Stimulated activated CD8-positive, alpha-beta memory T cell treated with anti-CD3 and anti-CD28 coated beads, Interleukin-7, amount 100 ng/mL, for 1 hour (primary cell): ENCODE measurements around the gene OR52B4.
"Not testable (repeated sequence)": the region's sequence is repeated elsewhere in the genome, so short reads cannot be mapped to it uniquely, and the experiment has no call there.

Experiments used
- DNase-seq, 2 donors: peaks; one replicate each; pipeline ENCODE4 v3.0.0-alpha.2; 2020; ENCODE audit warnings: low read depth in 2 of 2

The OR52B4 gene

DNA sequence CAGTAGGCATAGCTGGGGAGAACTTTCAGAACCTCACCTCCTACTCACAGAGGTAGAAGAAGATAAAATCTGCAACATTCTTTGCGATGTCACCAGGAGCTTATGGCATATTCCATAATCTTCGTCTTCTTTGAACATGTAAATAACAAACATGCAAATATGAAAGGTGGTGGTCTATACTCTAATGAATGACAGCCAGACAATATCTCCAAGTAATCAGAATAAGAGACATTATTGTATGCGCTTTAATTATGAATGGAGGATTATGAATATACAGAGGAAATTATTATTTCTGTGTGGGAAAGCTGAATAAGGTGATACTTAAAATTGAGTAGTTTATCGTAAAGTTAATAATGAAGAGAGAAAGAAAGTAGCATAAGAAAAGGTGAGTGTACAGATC, at the start of gene OR52B4:
TSS of gene OR52B4 (minus strand) at position 101 of the 400 bp plus-strand sequence. CDS start at position 10, 91 bp downstream.
- no peak for DNase-seq

DNA sequence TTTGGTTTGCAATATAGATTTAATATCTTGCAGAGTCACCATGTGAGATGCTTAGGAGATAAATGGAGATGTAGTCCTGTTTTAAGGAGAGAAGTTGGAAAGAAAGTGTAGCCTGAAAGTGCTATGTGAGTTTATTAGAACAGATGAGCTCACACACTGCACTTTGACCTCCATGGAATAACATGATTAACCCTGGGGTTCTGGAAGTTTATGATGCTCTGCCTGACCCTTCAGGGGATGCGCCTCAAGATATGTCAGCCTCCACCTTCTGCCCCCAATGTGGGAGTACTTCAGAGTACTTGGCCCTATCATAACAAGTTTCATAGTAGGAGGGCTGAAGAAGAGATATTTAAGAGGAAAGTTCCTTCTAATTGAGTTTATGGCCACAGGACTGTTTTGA, 48.6 kb upstream of the OR52B4 start:
- no peak for DNase-seq

DNA sequence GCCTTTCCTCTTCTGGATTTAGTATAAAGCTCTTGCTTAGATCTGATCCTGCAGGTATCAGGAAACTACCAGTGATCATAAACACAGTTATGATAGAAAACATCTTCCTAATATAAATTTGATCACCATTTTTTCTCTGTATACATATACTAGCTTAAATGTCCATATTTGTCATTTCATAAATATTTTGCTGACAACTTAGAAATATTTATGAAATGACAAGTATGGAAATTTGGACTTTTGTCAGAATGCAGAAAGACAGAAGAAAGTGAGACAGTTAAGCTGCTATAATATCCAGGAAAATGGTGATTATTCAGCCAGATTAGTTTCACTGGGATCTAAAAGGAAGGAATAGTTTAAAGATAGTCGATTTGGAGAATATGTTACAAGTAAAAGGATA, 48.1 kb upstream of the OR52B4 start:
- no peak for DNase-seq

DNA sequence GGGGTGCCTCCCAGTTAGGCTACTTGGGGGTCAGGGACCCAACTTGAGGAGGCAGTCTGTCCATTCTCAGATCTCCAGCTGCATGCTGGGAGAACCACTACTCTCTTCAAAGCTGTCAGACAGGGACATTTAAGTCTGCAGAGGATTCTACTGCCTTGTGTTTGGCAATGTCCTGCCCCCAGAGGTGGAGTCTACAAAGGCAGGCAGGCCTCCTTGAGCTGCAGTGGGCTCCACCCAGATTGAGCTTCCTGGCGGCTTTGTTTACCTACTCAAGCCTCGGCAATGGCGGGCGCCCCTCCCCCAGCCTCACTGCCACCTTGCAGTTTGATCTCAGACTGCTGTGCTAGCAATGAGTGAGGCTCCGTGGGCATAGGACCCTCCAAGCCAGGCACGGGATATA, 38.0 kb upstream of the OR52B4 start:
- DNase-seq, result not testable (repeated sequence)

DNA sequence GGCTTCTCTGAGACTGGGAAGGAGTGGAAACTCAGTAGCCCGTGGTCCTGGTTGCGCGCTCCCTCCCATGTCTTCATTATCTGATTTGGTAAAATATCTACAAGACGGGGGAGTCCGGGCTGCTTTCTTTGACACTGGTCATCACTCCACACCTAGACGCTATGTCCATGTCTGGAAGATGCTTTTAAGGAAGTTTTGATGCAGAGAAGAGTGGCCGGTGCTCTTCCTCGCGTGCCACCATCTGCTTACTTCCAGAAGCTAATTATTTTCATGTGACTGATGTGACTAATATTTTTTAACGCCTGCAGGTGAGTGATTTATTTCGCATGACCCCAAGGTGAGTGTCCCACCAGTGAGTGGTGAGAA, 25.7 kb upstream of the OR52B4 start:
- no peak for DNase-seq

DNA sequence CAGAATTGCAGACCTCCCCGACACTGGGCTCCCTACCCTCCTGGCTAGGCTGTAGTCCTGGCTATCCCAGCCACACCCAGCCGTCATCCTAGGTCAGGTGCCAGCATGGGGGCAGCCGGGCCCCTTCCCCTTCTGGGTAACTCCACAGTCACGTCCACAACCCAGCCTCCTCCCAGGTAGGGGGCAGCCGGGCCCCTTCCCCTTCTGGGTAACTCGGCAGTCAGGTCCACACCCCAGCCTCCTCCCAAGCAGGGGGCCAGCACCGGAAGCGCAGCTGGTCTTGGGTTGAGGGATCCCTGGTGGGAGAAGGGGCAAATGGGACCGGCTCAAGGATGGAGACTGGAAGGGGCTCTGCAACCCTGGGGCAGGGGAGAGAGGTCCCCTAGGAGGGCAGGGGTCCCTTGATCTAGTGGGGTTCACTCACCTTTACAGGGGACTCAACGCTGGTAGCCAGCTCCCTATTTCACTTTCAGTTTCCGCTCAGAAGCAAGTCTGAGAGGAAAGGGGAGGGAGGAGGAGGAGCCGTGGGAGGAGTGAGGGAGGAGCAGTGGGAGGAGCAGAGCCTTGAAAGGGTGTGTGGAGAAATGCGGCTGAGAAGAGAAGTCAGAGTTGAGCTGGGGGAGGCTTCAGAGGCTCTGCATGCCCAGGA, 25.1 kb upstream of the OR52B4 start, which contains the start of gene TRIM21:
TSS of gene TRIM21 (minus strand) at position 494 of the 649 bp plus-strand sequence. CDS start 3,293 bp downstream, outside the sequence.
- DNase-seq, result peak; percentile 73 to 75

DNA sequence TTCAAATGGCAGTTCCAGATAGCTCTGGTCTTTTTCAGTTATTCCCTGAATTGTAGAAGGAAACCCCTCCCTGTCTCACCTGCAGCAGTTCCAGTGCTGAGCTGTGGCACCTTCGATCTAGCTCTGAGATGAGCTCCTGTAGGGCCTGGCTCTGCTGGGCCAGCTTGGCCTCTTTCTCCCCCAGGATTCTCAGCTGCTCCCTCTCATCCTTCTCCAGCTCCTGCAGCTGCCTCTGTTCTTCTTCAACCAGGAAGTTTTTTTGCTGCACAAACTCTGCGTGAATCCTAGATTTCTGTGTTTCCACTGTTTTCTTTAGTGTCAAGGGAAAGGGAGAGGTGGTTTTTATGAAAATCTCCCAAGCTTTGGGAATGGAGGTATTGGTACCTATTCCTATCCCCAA, 20.0 kb upstream of the OR52B4 start:
- no peak for DNase-seq

DNA sequence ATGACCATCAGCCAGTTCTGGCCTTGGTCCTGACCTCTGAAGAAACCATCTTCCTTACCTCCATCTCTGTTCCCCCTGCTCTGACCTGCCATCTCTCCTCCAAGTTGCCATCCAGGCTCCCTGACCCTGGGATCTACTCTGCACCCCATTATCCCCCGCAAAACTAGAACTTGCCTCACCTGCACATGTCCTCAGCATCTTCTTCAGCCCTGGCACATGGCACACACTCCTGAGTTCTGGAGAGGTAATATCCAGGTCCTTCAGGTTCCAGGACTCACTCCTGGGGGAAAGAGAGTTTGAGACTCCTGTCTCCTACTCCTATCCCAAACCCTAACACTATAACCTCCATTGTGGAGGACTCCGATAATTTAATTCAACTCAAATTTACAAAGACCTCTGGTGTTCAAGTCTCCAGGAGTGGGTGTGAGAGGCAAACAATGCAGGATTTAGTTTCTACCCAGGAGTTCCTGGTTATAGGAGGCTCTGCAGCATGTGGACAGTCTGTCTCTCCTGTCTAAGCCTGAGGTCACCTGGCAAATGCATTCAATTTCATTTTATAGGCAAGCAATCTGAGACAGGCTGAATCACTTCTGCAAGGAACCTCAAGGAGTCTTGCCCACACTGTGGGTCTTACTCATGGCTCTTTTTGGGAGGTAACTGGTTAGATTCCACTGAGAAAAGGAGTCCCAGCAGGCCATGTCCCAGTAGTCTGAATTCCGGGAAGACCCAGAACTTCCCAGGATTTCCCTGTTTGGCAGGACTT, 18.0 kb upstream of the OR52B4 start:
- no peak for DNase-seq

DNA sequence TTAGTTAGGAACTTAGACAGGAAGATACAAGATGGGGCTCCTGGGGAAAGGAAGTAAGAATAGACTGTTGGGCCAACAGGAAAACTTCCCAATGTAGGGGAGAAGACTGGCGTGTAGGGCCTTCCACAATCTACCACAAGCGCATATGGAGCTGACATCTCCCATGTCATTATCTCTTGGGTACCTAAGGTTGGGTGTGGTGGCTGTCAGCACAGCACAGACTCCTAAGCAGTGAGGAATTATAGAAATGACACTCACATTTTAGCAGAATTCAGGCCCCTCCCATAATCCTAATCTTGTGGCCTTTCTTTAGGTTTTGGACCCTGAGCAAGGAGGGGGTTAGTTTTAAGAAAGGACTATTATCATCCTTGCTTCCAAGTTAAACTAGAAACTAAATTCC, 13.7 kb upstream of the OR52B4 start:
- DNase-seq, result no peak

DNA sequence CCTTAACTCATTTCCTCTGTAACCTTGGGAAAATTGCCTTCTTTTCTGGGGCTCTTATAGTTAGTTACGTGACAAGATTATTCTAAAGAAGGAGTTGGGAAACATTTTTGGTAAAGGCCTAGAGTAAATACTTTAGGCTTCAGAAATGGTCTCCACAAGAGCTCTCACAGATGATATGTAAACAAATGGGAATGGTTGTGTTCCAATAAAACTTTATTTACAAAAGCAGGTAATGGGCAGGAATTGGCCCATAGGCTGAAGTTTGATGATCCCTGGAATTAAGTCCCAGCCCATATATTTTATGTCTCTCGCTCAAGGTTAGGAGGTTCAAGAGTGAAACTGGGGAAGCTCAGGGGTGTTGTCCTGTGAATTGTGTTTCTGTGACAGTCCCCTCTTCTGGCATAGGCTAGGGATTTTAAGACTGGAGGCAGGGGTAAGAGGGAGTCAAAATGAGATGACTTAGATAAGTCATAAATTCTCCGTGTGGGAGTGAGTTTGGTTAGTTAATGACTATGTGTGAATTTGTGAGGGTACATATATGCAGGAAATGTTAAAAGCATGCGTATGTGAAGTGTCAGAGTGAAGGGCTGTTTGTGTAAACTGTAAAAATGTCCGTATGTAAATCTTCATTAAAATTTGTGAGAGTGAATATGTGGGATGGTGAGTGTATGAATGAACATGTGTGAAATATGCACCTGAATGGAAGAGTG, 7.4 kb upstream of the OR52B4 start:
- no peak for DNase-seq

DNA sequence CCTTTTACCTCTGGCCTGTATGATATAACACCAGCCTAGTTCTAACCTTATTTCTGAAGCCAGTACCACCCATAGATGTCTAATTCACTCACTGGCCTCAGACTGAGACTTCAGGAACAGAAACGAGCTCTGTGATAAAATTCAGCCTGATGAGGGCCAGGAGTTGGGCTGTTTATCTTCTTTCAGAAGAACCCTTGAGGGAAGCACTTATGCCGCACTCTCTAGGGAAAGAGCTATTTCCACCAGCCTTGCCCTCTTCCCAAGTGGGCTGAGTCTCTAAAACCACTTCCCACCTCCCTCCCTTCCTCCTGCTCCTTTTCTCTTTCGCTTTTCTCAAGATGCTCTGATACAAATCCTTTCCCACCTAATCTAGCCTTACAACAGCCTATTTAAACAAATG, 2.0 kb upstream of the OR52B4 start:
- DNase-seq, result no peak

DNA sequence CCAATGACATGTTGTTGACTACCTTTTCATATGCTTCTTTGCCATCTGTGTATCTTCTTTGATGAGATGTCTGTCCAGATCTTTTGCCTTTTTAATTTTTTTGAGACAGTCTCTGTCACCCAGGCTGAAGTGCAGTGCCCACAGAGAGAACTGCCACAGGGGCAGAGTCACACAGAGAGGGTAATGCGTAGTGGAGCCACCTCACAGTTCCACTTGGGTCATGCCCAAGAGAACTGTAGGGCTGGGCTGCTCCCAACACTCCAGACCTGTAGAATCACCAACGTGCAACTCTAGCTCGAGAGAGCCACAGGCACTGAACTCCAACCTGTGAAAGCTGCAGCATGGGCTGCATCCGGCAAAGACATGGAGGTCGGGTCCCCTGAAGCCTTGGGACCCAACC, 20.0 kb downstream of the OR52B4 start:
- not testable (repeated sequence) for DNase-seq

DNA sequence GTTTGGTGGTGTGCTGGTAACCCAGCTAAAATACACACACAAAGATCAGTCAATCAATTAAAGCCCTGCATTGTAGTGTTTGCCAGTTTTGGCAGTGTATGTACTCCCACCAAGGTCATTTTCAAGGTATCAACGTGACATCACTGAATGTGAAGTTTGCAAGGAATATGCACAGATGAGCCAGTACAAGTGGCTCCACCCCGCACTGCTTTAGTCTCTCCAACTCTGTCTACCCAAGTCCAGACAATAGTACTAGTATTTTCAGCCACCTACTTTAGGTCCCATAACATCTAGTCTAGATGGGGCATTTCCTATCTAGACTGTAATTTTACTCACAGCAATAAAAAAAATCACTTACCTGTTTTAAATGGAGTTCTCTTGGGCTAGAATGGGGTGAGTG, 22.8 kb downstream of the OR52B4 start:
- not testable (repeated sequence) for DNase-seq

DNA sequence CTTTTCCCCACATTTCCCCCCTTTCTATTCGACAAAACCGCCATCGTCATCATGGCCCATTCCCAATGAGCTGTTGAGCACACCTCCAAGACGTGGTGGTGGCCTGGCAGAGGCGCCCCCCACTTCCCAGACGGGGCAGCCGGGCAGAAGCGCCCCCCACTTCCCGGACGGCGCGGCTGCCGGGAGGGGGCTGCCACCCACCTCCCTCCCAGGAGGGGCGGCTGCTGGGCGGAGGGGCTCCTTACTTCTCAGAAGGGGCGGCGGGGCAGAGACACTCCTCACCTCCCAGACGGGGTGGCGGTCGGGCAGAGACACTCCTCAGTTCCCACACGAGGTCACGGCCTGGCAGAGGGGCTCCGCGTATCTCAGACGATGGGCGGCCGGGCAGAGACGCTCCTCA, 33.8 kb downstream of the OR52B4 start:
- not testable (repeated sequence) for DNase-seq
